ENCODE results near the gene DARS1. TPM values are rescaled to one million over a fixed set of nuclear protein-coding genes. Genes with fewer than 3 reads are reported as not detected.

The DARS1 gene
- total RNA-seq, 1 experiment from 2014 or later = 56.7 TPM

GRCh38 chr2:136024185-136024584, 38.8 kb upstream of the DARS1 start:
- POLR2A ChIA-PET (ENCODE audit: unreplicated experiment) = no interaction called here
- DNase-seq (no peak), ATAC-seq (no peak)
- intact Hi-C loops (cut with micrococcal nuclease) = no loop called here
- no peaks in the 10 kb centered on the region for H3K79me2 ChIP-seq (ENCODE audit: low read length)
- no peak overlapping the region for H3K4me3 ChIP-seq (ENCODE audit: low read length)
- CTCF ChIA-PET = no interaction called here
- H3K36me3 ChIP-seq (ENCODE audit: low read depth, low read length) = no peaks in the 10 kb centered on the region
- no peak overlapping the region for H2AFZ ChIP-seq (ENCODE audit: low read length)
- no peak overlapping the region for H3K9ac ChIP-seq (ENCODE audit: low read length)
- no peak overlapping the region for H3K4me2 ChIP-seq (ENCODE audit: low read length)
- H3K27ac ChIP-seq (ENCODE audit: low read length) = no peak overlapping the region
- BruUV-seq (replicated peaks) = no TSS peak
- no peaks in the 10 kb centered on the region for H3K9me2 ChIP-seq (replicated peaks; ENCODE audit: low read length)
- H4K20me1 ChIP-seq (ENCODE audit: low read length) = no peaks in the 10 kb centered on the region
- H3K27me3 ChIP-seq (ENCODE audit: low read length) = no peaks in the 10 kb centered on the region
- no peaks in the 10 kb centered on the region for H3F3A ChIP-seq (ENCODE audit: low read length, unreplicated experiment)
- TF ChIP-seq EZH2 (IDR thresholded peaks at IDR 0.05; ENCODE audit: low read length, unreplicated experiment) (no peak), EZH2phosphoT487 (IDR thresholded peaks at IDR 0.05; ENCODE audit: borderline replicate concordance, low read length) (no peak), CTCF (conservative IDR thresholded peaks at IDR 0.05; ENCODE audit: low read depth, low read length) (no peak)
- H3K4me1 ChIP-seq (ENCODE audit: insufficient read depth, low read length) = no peaks in the 10 kb centered on the region
- H3K9me3 ChIP-seq (ENCODE audit: low read length) = no peaks in the 10 kb centered on the region

GRCh38 chr2:136023416-136023815, 38.0 kb upstream of the DARS1 start:
- Histone ChIP-seq H3K4me1 (ENCODE audit: insufficient read depth, low read length) (no peaks in the 10 kb centered on the region), H3K4me2 (ENCODE audit: low read length) (no peak overlapping the region), H3K79me2 (ENCODE audit: low read length) (no peaks in the 10 kb centered on the region), H3F3A (ENCODE audit: low read length, unreplicated experiment) (no peaks in the 10 kb centered on the region), H3K9ac (ENCODE audit: low read length) (no peak overlapping the region), H3K4me3 (ENCODE audit: low read length) (no peak overlapping the region), H3K9me2 (replicated peaks; ENCODE audit: low read length) (no peaks in the 10 kb centered on the region), H2AFZ (ENCODE audit: low read length) (no peak overlapping the region), H3K9me3 (ENCODE audit: low read length) (no peaks in the 10 kb centered on the region), H3K27ac (ENCODE audit: low read length) (no peak overlapping the region), H3K27me3 (ENCODE audit: low read length) (no peaks in the 10 kb centered on the region), H3K36me3 (ENCODE audit: low read depth, low read length) (no peaks in the 10 kb centered on the region), H4K20me1 (ENCODE audit: low read length) (no peaks in the 10 kb centered on the region)
- ATAC-seq (no peak), DNase-seq (no peak)
- intact Hi-C loops (cut with micrococcal nuclease) = no loop called here
- TF ChIP-seq EZH2 (IDR thresholded peaks at IDR 0.05; ENCODE audit: low read length, unreplicated experiment) = no peak
- no peak for TF ChIP-seq EZH2phosphoT487 (IDR thresholded peaks at IDR 0.05; ENCODE audit: borderline replicate concordance, low read length)
- no peak for TF ChIP-seq CTCF (conservative IDR thresholded peaks at IDR 0.05; ENCODE audit: low read depth, low read length)
- no TSS peak for BruUV-seq (replicated peaks)
- ChIA-PET POLR2A (ENCODE audit: unreplicated experiment) (no interaction called here), CTCF (no interaction called here)

- ATAC-seq = no peak
- DNase-seq = no peak
- H3K79me2 ChIP-seq (ENCODE audit: low read length) = no peaks in the 10 kb centered on the region
- no peaks in the 10 kb centered on the region for H3K4me1 ChIP-seq (ENCODE audit: insufficient read depth, low read length)
- H3K4me2 ChIP-seq (ENCODE audit: low read length) = no peak overlapping the region
- no peak overlapping the region for H3K27ac ChIP-seq (ENCODE audit: low read length)
- H4K20me1 ChIP-seq (ENCODE audit: low read length) = no peaks in the 10 kb centered on the region
- intact Hi-C loops (cut with micrococcal nuclease) = no loop called here
- no peaks in the 10 kb centered on the region for H3K9me3 ChIP-seq (ENCODE audit: low read length)
- H3F3A ChIP-seq (ENCODE audit: low read length, unreplicated experiment) = no peaks in the 10 kb centered on the region
- H3K36me3 ChIP-seq (ENCODE audit: low read depth, low read length) = no peaks in the 10 kb centered on the region
- no peak for TF ChIP-seq CTCF (conservative IDR thresholded peaks at IDR 0.05; ENCODE audit: low read depth, low read length)
- TF ChIP-seq EZH2phosphoT487 (IDR thresholded peaks at IDR 0.05; ENCODE audit: borderline replicate concordance, low read length) = no peak
- TF ChIP-seq EZH2 (IDR thresholded peaks at IDR 0.05; ENCODE audit: low read length, unreplicated experiment) = no peak
- H3K9me2 ChIP-seq (replicated peaks; ENCODE audit: low read length) = no peaks in the 10 kb centered on the region
- no TSS peak for BruUV-seq (replicated peaks)
- H2AFZ ChIP-seq (ENCODE audit: low read length) = no peak overlapping the region
- CTCF ChIA-PET = no interaction called here
- no peak overlapping the region for H3K9ac ChIP-seq (ENCODE audit: low read length)
- H3K4me3 ChIP-seq (ENCODE audit: low read length) = no peak overlapping the region
- POLR2A ChIA-PET (ENCODE audit: unreplicated experiment) = no interaction called here
- H3K27me3 ChIP-seq (ENCODE audit: low read length) = no peaks in the 10 kb centered on the region
Measured at GRCh38 chr2:136022396-136023146, 37.1 kb upstream of the DARS1 start.

Data from PC-3 (cell line).